HG03066 (cell line): ENCODE results near the gene APOL1.
"Not testable (repeated sequence)": the region's sequence is repeated elsewhere in the genome, so short reads cannot be mapped to it uniquely, and the experiment has no call there.

Source experiments
- ATAC-seq: cut with Tn5 transposase; IDR thresholded peaks from one replicate; pipeline ENCODE4 v1.9.1; 2021; ENCODE audit warnings: low read depth; ENCODE audit not compliant: unreplicated experiment

Gene APOL1

DNA sequence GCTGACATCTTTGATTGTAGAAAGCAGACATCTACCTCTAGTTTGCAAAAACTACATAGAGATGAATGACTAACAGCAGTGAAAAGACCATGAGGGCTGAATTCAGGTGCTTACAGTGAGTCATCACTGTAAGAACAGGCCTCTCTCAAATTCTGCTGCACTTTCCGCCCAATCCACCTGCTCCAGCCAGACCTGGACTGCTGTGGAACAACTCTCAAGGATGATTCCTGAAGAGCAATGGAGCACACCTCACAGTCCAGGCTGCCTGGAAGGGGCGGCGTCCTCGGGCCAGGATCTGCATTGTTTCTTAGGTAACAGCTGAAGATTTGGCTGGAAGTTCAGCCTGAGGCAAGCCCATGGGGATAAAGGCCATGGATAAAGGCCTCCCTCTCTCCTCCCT is 28.7 kb upstream of the APOL1 start:
- ATAC-seq = no peak

DNA sequence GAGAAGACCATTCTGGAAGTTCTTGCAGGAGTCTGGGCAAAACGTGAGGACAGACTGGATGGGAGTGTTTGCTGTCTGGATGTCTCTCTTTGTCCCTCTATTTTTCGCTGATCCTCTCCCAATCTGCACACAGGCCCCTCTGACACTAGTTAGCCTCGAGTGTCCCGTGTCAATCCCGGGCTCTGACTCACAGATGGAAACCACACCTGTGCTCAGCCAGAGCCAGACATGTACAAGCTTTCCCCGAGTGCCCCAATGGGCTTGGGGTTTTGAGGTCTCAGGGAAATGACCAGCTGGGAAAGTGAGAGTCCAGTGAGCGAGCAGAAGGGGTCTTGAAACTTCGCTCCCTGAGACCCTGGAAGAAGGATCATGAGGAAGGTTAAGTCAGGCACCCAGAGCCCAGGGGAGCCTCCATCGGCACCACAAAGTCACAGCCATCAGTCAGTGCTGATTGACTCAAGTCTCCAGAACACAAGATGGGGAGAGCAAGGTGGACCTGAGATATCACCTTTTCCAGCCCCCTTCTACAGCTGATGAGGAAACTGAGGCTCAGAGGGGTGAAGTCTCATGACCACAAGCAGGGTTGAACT is 27.5 kb upstream of the APOL1 start:
- no peak for ATAC-seq

DNA sequence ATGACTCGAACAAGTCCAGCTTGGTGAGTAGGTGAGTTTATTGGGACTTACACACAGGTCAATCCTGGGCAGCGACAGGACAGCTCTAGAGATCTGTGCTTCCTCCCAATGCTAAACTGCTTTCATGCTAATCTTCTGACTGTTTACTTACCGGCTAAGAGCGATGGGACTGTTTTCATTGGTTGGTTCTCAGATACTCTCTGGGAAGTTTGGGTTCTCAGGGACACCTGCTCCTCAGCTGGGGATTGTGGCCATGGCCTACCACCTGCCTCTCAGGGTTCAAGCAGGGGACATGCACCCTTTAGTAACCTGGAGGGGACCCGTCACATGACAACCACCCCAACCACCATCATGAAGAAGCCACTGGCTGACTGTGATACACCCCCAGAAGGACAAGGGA is 26.7 kb upstream of the APOL1 start:
- no peak for ATAC-seq

DNA sequence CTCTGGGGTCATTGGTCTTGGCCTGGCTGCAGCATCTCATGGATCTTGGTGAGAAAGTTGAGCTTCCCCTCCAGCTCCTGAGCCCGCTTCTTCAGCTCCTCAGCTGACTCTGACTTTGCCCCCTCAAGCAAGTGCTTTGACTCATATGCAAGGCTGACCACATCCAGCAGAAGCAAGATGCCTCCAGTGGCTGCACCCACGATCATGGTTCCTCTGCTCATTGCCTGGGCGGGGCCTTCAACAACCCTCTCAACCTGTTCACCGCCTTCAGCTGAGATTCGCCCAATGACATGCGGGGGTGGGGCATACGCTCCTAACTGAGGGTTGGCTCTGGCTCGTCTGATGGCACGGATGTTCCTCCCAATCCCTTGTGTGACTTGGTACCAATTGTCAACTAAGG is 25.5 kb upstream of the APOL1 start:
- ATAC-seq = no peak

DNA sequence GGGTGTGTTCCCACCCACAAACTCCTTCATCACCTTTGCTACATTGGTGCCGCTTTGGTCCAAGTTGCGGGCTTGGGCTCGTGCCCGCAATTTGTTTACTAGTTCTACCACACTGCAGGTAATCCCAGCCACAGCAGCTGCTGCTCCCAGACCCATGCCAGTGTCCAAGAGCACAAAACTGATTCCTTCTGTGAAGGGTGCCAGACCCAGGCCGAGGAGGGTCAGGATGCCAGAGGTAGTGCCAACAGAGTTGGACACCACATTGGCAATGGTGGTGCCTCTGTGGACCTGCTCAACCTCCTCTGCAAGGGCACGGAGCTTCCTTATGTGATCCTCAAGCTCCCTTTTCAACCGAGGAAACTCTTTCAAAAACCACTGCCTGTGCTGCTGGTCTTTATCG is 25.1 kb upstream of the APOL1 start:
- ATAC-seq = no peak

DNA sequence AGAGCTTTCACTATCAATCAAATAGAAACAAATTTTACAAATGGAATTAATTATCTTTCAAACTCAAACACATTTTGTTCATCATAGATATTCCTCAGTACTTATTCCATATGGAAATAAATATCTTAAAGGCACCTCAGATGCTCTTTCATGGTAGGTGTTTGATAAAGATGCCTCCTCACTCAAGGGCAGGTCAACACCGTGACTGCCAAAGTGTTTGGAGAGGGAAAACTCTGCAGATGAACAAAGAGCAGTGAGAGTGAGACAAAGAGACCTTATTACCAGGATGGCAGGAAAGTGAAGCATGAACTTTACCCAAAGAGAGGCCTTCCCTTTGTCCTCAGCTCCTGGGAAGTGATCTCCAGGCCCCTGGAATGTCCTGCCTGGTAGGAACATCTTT is 24.6 kb upstream of the APOL1 start:
- not testable (repeated sequence) for ATAC-seq

DNA sequence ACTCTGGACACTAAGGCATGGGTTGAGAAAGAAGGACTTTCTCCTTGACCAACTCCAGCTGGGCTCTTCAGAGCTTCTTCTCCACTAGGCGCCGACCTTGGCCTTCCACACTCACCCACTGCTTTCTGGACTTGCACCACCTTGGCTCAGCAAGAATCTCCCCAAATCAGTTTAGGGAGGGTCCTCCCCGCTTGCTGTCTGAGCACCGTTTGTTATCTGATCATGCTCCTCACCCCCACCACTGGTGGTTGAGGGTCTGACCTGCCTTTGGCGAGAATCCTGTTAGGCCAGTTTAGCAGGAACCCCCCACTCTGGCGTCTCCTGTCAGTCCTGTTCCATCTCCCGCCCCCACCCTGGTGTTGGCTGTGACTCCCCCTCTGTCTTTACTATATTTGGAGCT is 24.0 kb upstream of the APOL1 start:
- ATAC-seq = no peak

DNA sequence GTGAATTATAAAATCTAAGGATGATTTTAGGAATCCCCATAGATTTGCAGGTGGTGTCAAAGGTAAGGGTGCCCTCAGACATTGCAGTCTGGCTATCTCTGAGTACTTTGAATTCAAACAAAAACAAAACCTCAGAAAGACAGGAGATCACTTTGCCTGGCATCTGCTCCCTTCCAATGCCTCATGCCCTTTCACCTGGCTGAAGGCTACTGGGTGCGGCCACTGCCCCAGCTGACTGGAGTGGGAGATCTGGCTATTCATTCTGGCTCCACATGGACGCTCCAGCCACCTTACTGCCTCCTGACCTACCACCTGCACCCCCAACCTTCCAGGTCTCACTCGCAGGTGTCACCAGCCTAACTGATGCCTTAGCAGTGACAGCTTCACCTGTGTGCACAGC is 23.3 kb upstream of the APOL1 start:
- ATAC-seq = not testable (repeated sequence)

DNA sequence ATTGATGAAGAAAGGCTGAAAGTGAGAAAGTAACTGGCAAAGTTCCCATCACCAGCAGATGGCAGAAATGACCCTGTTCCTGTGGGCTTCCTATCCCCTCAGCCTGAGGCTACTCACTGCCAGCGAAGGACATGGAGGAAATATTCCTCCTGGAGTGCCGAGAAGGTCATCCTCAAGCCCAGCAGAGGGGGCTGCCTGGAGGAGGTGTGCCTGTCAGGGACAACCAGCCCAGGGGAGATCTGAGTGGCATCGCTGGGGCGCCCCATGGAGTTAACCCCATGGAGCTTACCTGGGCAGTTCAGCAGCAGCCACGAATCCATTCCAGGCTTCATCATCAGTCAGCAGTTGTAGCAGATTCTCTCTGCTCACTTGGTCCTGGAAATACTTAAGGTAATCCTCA is 21.9 kb upstream of the APOL1 start:
- not testable (repeated sequence) for ATAC-seq

DNA sequence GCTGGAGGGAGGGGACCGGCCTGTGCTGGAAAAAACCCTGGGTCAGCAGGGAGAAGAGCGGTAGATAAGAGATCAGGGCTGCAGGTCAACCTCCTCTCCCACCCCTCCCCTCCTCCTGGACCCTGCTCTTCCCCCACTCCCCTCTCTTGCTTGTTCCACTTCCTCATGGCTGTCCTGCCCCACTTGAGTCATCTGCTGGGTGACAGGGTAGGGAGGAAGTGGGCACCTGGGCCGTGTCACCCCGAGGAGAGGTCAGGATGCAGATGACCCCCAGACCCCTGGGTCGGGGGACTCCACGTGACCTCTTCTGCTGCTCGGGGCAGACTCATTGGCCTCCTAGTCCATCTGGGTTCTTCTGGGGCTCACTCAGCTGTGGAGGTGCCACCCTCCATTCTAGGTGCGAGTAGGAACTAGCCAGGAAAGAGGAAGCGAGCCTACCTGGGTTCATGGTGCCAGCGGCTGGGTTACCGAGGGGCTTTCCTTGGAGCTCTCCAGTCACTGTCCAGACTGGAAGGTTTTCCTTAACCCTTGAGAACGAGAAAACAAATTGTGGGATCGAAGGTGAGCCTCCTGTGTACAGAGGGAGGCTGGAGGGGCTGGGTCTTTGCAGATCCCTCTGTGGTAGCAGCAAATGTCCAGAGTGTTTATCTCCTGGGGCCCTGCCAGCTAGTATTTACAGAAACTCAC is 20.1 kb upstream of the APOL1 start:
- no peak for ATAC-seq

DNA sequence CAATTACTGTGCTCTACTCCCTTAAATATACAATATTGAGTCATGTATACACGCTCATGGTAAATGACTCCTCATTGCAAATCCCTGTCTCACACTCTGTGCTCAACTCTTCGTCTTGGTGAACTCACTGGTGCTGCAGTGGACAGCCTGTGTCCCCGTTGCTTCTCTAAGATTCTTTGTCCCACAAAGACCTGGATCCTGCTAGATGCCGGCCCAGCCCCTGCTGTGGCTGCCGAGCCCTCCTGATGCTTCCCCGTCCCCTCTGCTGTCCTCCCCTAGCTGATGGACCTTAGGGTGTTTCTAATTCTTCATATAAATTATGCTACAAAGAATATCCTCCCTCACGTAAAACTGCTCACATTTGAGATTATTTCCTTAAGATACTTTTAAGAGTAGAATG is 19.1 kb upstream of the APOL1 start:
- ATAC-seq = no peak

DNA sequence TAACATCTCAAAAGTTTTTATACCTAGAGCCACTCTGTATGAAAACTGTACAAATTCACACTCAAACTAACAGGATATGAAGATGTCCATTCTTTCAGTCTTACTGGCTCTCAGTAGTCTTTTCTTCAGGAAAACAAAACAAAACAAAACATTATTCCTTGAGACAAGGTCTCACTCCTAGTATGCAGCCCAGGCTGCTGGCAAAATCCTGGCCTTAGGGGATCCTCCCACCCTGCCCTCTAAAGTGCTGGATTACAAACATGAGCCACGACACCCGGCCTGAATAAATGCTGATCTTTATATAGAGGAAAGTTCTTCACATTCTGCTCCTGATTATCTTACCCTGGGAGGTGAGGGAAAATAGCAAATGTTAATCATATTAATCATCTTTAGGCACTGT is 18.7 kb upstream of the APOL1 start:
- ATAC-seq = no peak

DNA sequence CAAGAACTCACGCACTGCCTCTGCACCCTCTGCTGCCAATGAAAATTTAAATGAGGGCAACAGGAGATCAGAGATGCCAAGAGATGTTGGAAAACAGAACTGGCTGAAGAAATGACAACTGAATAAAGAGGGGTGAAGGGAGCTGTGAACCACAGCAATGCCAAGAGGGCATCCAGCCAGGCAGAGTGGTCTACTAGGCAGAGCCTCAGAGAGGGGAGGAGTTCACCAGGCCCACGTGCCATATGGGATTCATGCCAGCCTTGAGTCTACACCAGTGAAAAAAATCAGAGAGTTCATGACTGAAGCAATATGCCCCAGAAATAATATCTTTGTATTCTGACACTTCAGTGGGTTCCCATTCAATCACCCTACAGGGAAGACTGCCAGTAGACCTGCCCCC is 18.0 kb upstream of the APOL1 start:
- ATAC-seq = no peak

DNA sequence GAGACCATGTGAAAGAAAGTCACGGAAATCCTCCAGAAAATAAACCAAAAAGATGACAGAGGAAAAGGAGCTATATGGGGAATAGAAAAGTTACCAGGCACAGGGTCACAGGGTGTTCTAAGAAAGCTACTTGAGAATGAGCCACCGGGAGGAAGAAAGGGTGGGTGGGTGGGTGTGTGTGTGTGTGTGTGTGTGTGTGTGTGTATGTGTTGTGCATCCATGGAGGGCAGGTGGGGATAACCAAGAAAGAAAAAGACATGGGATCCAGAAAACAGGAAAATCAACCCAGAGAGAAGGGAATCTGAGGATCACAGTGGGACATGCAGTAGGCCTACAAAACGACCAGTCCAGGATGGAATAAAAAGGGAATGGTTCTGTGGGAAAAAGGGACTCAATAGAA is 17.3 kb upstream of the APOL1 start:
- ATAC-seq = no peak

DNA sequence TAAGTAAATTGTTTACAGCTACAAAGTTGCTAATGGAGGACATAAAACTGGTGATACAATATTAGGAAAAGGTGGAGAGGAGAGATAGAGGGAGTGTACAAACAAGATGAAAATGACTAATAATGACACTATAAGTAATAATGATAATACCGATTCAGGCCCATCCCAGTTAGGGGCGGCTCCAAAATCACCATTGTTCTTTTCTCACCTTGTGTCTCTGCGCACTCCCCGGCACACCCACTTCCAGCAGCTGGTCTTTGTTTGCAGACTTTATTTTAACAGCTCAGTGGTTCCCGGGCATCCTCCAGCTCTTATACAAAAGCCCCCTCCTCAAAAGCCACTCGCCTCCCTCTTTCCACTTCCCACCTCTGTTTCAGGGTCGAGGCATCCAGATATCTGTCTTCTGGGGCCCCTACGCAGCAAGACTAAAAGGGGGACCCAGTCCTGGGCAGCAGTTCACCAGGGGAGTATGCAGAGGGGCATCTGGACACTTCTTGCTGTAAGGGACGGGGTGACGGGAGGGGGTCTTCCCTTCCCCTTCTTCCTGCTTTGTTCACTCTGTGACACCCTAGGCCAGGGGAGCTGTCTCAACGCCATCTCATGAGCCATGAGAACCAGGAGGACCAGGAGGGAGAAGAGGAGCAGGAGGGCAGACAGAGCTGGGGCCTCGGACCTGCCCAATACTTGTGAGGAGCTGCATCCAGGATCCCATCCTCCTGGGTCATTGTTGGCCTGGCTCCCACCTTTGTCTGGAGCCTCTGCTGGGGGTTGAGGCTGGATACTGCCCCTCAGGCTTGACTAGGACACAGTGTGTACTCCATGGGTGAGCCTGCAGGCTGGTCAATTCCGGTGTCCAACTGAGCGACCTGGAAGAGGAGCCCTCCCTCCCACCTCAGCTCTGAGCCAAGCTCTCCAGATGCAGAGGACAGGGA is 16.3 kb upstream of the APOL1 start:
- ATAC-seq = no peak

DNA sequence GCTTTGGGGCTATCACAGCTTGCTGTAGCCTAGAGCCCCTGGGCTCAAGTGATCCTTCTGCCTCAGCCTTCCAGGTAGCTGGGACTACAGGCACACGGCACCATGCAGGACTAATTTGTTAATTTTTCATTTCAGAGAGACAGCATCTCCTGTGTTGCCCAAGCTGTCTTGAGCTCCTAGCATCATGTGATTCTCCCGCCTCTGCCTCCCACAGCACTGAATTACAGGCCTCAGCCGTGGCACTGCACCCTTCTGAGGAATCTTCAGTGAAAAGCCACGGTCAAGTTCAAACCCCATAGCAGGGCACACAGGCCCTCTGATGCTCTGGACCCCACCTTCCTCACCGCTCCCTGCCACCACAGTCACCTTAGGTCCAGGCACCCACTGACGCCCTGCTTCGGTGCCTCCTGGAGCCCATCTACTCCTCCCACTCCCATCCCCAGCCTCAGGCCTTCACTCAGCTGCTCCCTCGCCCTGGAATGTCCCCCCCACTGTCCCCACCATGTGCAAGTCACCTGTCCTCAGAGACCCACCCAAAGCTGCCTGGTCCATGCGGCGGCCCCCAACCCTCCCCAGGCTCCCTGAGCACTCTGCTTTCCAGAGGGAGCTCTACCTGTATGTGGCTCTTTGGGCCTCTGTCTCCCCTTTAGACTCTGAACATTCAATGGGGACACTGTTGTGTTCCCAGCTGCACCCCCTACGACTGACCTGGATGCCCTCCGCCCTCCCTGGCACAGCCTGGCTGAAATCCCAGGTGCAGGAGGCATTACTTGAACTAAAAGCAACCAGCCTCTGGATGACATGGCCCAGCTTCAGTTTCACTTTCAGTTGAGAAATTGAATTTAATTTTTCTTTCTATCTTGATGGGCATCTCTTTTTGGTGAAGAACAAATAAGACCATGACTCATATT is 15.2 kb upstream of the APOL1 start:
- ATAC-seq = no peak

DNA sequence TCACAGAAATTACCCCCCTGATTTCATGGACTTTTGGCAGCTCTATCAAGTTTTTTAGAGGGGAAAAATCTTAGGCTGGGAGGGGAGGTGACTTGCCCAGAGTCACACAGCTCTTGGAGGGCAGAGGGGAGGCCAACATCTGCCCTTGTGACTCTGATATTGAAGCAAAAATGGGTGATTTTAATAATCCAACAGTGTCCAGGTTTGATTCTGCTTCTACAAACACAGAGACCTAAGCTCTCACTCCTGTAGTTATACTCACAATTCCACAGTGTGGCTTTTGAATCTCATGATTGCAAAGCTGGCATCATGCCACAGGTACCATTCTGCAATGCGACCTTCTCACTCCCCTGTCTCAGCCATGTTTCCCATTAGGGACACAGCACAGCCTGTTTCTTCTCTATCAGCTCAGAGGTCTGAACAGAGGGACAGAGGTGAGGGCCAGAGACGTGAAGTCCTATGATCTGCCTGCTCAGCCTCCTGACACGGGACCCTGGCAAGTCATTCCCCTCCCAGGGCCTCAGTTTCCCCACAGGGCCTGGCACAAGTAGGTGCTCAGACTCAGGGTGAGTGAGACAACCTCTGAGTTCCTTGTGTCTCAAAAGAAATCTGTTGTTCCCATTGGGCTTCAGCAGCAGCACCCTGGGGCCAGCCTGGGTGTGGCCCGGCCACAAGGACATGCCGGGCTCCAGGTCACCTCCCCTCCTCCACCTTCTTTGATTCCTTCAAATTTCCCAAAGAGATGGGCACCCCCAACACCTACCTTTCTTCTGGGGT is 14.4 kb upstream of the APOL1 start:
- no peak for ATAC-seq

DNA sequence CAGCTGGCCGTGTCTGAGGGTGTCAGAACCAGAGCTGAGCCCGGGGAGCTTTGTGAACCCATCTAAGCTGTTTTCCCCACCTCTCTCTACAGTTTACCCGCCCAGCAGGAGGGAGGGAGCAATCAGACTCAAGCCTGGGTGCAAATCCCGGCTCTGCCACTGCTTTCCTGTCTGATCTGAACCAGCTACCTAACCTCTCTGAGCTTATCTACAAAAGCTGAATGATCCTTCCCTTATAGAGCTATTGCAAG is 13.9 kb upstream of the APOL1 start:
- ATAC-seq = no peak

DNA sequence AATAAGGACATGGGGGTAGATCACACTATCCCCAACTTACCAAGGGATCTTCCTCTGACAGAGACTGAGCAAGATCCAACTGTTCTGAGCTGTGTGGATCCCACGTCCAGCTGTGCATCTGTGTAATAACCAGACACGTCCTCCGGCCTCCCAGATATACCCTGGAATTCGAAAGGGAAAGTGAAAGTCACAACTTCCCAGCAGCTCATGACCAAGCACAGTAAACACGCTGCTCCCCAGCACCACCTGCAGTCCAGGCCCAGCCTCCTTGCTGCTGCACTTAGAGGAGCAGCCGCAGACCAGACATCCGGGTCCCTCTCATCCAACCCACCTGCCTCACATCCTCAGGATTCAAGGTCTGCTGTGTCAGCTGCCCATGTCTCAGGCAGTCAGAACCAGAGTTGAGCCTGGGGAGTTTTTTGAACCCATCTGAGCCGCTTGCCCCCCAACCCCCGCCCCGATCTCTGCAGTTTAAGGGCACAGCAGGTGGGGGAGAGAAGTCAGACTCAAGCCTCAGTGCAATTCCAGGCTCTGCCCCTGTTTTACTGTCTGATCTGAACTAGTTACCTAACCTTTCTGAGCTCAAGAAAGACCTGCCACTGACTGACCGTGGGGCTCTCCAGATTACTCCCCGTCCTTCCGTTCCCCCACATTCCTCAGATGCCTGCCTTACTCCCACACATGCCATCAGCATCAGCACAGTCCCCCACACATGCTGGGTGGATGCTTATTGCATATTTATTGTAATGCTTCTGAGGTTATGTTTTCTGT is 13.3 kb upstream of the APOL1 start, which contains the start of gene APOL2:
Gene APOL2 (minus strand): TSS at position 127 of the 771 bp plus-strand sequence. CDS start 6,365 bp downstream, outside the sequence.
- peak; percentile 94 for ATAC-seq
